HepG2 (cell line): Measurements from ENCODE around the gene TCOF1. TPM values are rescaled to one million over a fixed set of nuclear protein-coding genes. Genes with fewer than 3 reads are reported as not detected.

Source experiments
- ARNT ChIP-seq: fragments of 450-650 bp; IDR thresholded peaks from 2 replicates; pipeline ENCODE4 v1.6.1; 2017
- ATF7-NPFF ChIP-seq: sonication (generic); formaldehyde crosslinking; IDR thresholded peaks from 2 replicates; pipeline ENCODE4 v1.8.1; 2023; ENCODE audit warnings: mild to moderate bottlenecking, low read depth, missing genetic modification reagents, moderate library complexity
- ETV5 ChIP-seq: IDR thresholded peaks from 2 replicates; pipeline ENCODE4 v1.6.1; 2018; ENCODE audit warnings: missing biosample characterization, missing genetic modification reagents, inconsistent platforms, borderline replicate concordance
- GATAD1 ChIP-seq: IDR thresholded peaks from 2 replicates; pipeline ENCODE4 v1.6.1; 2016; ENCODE audit warnings: missing genetic modification reagents, missing compliant biosample characterization
- IKZF5 ChIP-seq: IDR thresholded peaks from 2 replicates; pipeline ENCODE4 v1.6.1; 2018; ENCODE audit warnings: missing genetic modification reagents, mild to moderate bottlenecking, missing compliant biosample characterization
- MYC ChIP-seq: sonication (generic); formaldehyde crosslinking; IDR thresholded peaks from 2 replicates; pipeline ENCODE4 v1.9.0; 2021; ENCODE audit warnings: missing genetic modification reagents, borderline replicate concordance
- NCOR1 ChIP-seq: fragments of 200-600 bp; sonication (generic); IDR thresholded peaks from 2 replicates; pipeline ENCODE4 v1.7.0; 2017; ENCODE audit warnings: antibody characterized with exemption, low read length, borderline replicate concordance
- NFE2 ChIP-seq: sonication (generic); formaldehyde crosslinking; IDR thresholded peaks from 2 replicates; pipeline ENCODE4 v1.4.0; 2020; ENCODE audit warnings: missing genetic modification reagents
- PPARG ChIP-seq: conservative IDR thresholded peaks from 2 replicates; pipeline ENCODE4 v1.6.1; 2016; ENCODE audit warnings: missing biosample characterization, missing genetic modification reagents
- RAD21 ChIP-seq: fragments of 450-650 bp; formaldehyde crosslinking; IDR thresholded peaks from 2 replicates; pipeline ENCODE4 v1.5.0; 2020; ENCODE audit warnings: mild to moderate bottlenecking
- RFX1 ChIP-seq: fragments of 450-650 bp; IDR thresholded peaks from 2 replicates; pipeline ENCODE4 v1.6.1; 2017
- RFX5 ChIP-seq: IDR thresholded peaks from 2 replicates; pipeline ENCODE4 v1.6.1; 2011; ENCODE audit warnings: low read depth, low read length, improper control_type of control experiment
- RFXANK ChIP-seq: IDR thresholded peaks from 2 replicates; pipeline ENCODE4 v1.6.1; 2016
- SALL1 ChIP-seq: sonication (generic); formaldehyde crosslinking; IDR thresholded peaks from 2 replicates; pipeline ENCODE4 v1.8.0; 2022; ENCODE audit warnings: mild to moderate bottlenecking, missing genetic modification reagents
- SAP130 ChIP-seq: IDR thresholded peaks from 2 replicates; pipeline ENCODE4 v1.6.1; 2016; ENCODE audit warnings: low read depth
- SMAD3 ChIP-seq: sonication (generic); formaldehyde crosslinking; IDR thresholded peaks from 2 replicates; pipeline ENCODE4 v1.4.0; 2020; ENCODE audit warnings: missing genetic modification reagents
- THAP11 ChIP-seq: IDR thresholded peaks from 2 replicates; pipeline ENCODE4 v1.6.1; 2016; ENCODE audit warnings: missing biosample characterization, missing genetic modification reagents
- TRIM24 ChIP-seq: sonication (generic); formaldehyde crosslinking; IDR thresholded peaks from 2 replicates; pipeline ENCODE4 v1.8.0; 2022; ENCODE audit warnings: mild to moderate bottlenecking, missing genetic modification reagents
- TSC22D2 ChIP-seq: sonication (generic); formaldehyde crosslinking; IDR thresholded peaks from 2 replicates; pipeline ENCODE4 v1.5.1; 2020; ENCODE audit warnings: missing genetic modification reagents, mild to moderate bottlenecking, borderline replicate concordance
- ZFX ChIP-seq: sonication (generic); formaldehyde crosslinking; IDR thresholded peaks from 2 replicates; pipeline ENCODE4 v1.4.0; 2020; ENCODE audit warnings: mild to moderate bottlenecking, low read depth, missing genetic modification reagents, moderate library complexity
- ZNF205 ChIP-seq: IDR thresholded peaks from 2 replicates; pipeline ENCODE4 v1.6.1; 2018; ENCODE audit warnings: missing biosample characterization, missing genetic modification reagents
- ZNF501 ChIP-seq: sonication (generic); formaldehyde crosslinking; IDR thresholded peaks from 2 replicates; pipeline ENCODE4 v1.5.1; 2020; ENCODE audit warnings: mild to moderate bottlenecking, moderate library complexity, missing genetic modification reagents
- ZNF614 ChIP-seq: IDR thresholded peaks from 2 replicates; pipeline ENCODE4 v1.6.1; 2018; ENCODE audit warnings: missing biosample characterization, missing genetic modification reagents, inconsistent platforms, borderline replicate concordance
- ZNF777 ChIP-seq: sonication (generic); formaldehyde crosslinking; IDR thresholded peaks from 2 replicates; pipeline ENCODE4 v1.4.0; 2020; ENCODE audit warnings: missing genetic modification reagents
- ZSCAN25 ChIP-seq: sonication (generic); formaldehyde crosslinking; IDR thresholded peaks from 2 replicates; pipeline ENCODE4 v1.8.0; 2022; ENCODE audit warnings: mild to moderate bottlenecking, missing genetic modification reagents
- polyA plus RNA-seq, 8 experiments: library from polyadenylated mRNA; depleted of rRNA in 3 of 8; stranded (reverse) in 7 of 8; unstranded in 1 of 8; fragments of >200 nt; fragmentation: Illumina TruSeq in 4 of 8; extraction: Trizol in 4 of 8; gene quantifications; 2 replicates each; pipeline versions ENCODE4 v1.2.1 to v1.2.3, GENCODE V29; 2011 to 2016; ENCODE audit warnings: low read depth in 4 of 8, missing spikeins in 1 of 8, mixed read lengths in 1 of 8; ENCODE audit not compliant: insufficient read depth in 1 of 8
- total RNA-seq, 5 experiments: library from RNA; depleted of rRNA; stranded (reverse); fragments of >200 nt; fragmentation: Illumina TruSeq; extraction: Trizol; gene quantifications; 2 replicates each; pipeline ENCODE4 v1.2.3, GENCODE V29; 2016; ENCODE audit warnings: low read depth in 1 of 5
- TF ChIP-seq, protein P1 (sequence below): sonication (generic); formaldehyde crosslinking; IDR thresholded peaks from 2 replicates; pipeline ENCODE4 v1.4.0; 2020; ENCODE audit warnings: missing genetic modification reagents, mild to moderate bottlenecking, borderline replicate concordance
- TF ChIP-seq, protein P2 (sequence below): sonication (generic); formaldehyde crosslinking; IDR thresholded peaks from 2 replicates; pipeline ENCODE4 v1.8.1; 2023; ENCODE audit warnings: mild to moderate bottlenecking, moderate library complexity, missing genetic modification reagents
- TF ChIP-seq, protein P3 (sequence below): sonication (generic); formaldehyde crosslinking; IDR thresholded peaks from 2 replicates; pipeline ENCODE4 v1.5.1; 2020; ENCODE audit warnings: missing genetic modification reagents, mild to moderate bottlenecking, borderline replicate concordance
- TF ChIP-seq, protein P4 (sequence below): sonication (generic); formaldehyde crosslinking; IDR thresholded peaks from 2 replicates; pipeline ENCODE4 v1.5.0; 2020; ENCODE audit warnings: missing genetic modification reagents

The TCOF1 gene
- total and polyA plus RNA-seq, 2 of the 13 experiments (the other 11 are each of a cell fraction or from before 2014, with no cell fraction given), result 10.1 to 41.6 TPM

DNA sequence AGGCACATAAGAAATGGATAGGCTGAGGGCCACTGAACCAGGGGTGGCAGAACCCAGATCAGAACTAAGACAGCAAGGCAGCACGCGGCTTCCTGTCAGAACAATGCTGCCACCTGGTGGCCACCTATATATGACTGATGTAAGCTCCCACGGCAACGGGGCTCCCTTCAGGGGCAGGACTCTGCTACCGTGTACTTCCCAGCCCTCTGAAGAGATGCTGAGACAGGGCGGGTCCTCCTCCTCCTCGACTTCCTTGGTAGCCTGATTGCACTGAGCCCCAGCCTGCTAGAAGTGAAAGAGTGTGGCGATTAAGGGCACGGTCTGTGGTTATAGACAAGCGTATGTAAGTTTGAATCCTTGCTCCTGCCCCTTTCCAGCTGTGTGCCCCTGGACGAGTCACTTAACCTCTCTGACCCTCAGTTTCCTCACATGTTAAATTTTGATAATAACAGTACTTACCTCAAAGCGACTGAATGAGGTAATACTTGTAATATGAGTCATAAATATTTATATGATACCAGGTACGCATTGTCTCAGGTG, 78.7 kb downstream of the TCOF1 start (continued):
- TF ChIP-seq TRIM24 (CRISPR knock-in tag) (no peak), SALL1 (CRISPR knock-in tag) (peak; percentile 55; the same call in 1 of the 2 replicates), RAD21 (CRISPR knock-in tag) (peak; percentile 89), RFX5 (peak; percentile 70; the same call in 1 of the 2 replicates), ZNF614 (CRISPR knock-in tag) (0 out of 2 replicates have a peak, but pooled peaks have one; percentile 33), ZNF501 (CRISPR knock-in tag) (0 out of 2 replicates have a peak, but pooled peaks have one; percentile 25), RFXANK (CRISPR knock-in tag) (peak; percentile 83; the same call in 1 of the 2 replicates), ETV5 (CRISPR knock-in tag) (peak; percentile 35; the same call in 1 of the 2 replicates), GATAD1 (CRISPR knock-in tag) (0 out of 2 replicates have a peak, but pooled peaks have one; percentile 23), ARNT (no peak), NCOR1 (no peak), PPARG (CRISPR knock-in tag) (no peak), IKZF5 (CRISPR knock-in tag) (peak; percentile 42; the same call in 1 of the 2 replicates), ZNF777 (CRISPR knock-in tag) (no peak), TSC22D2 (CRISPR knock-in tag) (no peak), NFE2 (no peak), SAP130 (CRISPR knock-in tag) (peak; percentile 19; the same call in 1 of the 2 replicates), MYC (CRISPR knock-in tag) (peak; percentile 26; the same call in 1 of the 2 replicates), ATF7-NPFF (CRISPR knock-in tag) (no peak), RFX1 (no peak), ZFX (CRISPR knock-in tag) (no peak), SMAD3 (peak; percentile 58; the same call in 1 of the 2 replicates), THAP11 (CRISPR knock-in tag) (0 out of 2 replicates have a peak, but pooled peaks have one; percentile 31), ZNF205 (CRISPR knock-in tag) (no peak), ZSCAN25 (CRISPR knock-in tag) (no peak)
- TF ChIP-seq, protein P1, sequence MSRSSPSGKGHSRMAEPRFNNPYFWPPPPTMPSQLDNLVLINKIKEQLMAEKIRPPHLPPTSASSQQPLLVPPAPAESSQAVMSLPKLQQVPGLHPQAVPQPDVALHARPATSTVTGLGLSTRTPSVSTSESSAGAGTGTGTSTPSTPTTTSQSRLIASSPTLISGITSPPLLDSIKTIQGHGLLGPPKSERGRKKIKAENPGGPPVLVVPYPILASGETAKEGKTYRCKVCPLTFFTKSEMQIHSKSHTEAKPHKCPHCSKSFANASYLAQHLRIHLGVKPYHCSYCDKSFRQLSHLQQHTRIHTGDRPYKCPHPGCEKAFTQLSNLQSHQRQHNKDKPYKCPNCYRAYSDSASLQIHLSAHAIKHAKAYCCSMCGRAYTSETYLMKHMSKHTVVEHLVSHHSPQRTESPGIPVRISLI (CRISPR knock-in tag), result no peak
- TF ChIP-seq, protein P2, sequence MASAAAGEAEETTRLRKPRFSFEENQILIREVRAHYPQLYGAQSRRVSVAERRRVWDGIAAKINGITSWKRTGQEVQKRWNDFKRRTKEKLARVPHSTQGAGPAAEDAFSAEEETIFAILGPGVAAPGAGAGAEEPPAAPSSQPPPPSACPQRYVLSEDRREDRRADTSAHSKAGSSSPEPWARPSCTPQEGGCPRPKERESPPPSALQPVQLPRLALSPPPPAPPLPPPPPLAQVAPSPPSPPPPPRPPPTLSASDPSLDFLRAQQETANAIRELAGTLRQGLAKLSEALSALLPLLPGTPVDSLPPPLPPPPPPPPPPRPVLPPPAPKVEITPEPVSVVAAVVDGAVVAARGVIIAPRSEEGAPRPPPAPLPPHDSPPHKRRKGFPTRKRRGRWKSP (CRISPR knock-in tag), result no peak
- TF ChIP-seq, protein P3, sequence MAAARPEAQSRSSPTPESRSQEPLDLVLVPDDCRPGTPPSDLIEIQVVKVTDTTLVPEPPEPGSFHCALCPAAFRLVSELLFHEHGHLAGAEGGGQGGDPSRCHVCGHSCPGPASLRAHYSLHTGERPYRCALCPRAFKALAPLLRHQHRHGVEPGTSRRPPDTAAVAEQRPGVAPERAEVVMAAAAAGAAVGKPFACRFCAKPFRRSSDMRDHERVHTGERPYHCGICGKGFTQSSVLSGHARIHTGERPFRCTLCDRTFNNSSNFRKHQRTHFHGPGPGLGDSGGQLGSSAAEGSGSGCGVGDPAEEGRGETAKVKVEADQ (CRISPR knock-in tag), result no peak
- TF ChIP-seq, protein P4, sequence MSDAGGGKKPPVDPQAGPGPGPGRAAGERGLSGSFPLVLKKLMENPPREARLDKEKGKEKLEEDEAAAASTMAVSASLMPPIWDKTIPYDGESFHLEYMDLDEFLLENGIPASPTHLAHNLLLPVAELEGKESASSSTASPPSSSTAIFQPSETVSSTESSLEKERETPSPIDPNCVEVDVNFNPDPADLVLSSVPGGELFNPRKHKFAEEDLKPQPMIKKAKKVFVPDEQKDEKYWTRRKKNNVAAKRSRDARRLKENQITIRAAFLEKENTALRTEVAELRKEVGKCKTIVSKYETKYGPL, result no peak
